Measurements from ENCODE around the gene PROC. TPM values are rescaled to one million over a fixed set of nuclear protein-coding genes. Genes with fewer than 3 reads are reported as not detected.

PROC gene
- total RNA-seq, 1 experiment from 2014 or later = 6.4 TPM

DNA sequence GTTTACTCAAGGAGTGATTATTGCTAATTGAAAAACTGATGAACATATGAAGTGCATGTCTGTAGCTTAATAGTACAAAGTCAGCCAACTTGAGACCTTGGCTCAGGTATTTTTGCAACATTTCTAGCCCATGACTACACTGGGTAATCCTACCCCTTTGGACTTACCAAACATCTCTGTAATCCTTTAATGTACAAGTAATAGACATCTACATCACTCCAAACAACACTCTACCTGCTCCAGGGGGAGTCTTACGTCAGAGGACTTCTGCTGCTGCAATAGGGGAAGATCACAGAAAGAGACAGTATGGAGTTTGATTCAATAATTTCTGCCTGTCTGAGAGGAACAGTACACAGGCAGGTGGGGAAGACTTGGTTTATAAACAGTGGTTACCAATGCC lies 54.0 kb downstream of the PROC start:
- TF ChIP-seq, protein P1, sequence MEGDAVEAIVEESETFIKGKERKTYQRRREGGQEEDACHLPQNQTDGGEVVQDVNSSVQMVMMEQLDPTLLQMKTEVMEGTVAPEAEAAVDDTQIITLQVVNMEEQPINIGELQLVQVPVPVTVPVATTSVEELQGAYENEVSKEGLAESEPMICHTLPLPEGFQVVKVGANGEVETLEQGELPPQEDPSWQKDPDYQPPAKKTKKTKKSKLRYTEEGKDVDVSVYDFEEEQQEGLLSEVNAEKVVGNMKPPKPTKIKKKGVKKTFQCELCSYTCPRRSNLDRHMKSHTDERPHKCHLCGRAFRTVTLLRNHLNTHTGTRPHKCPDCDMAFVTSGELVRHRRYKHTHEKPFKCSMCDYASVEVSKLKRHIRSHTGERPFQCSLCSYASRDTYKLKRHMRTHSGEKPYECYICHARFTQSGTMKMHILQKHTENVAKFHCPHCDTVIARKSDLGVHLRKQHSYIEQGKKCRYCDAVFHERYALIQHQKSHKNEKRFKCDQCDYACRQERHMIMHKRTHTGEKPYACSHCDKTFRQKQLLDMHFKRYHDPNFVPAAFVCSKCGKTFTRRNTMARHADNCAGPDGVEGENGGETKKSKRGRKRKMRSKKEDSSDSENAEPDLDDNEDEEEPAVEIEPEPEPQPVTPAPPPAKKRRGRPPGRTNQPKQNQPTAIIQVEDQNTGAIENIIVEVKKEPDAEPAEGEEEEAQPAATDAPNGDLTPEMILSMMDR (IDR thresholded peaks at IDR 0.05; ENCODE audit: insufficient read depth in 1 of 2, low read depth in 1 of 2, low read length in 1 of 2, severe bottlenecking in 1 of 2, unreplicated experiment in 1 of 2) = no peak
- peaks cover 7% of the 10 kb centered on the region for H3K36me3 Mint-ChIP-seq (ENCODE audit: insufficient read depth, unreplicated experiment)
- no TSS peak for BruUV-seq (replicated peaks)

DNA sequence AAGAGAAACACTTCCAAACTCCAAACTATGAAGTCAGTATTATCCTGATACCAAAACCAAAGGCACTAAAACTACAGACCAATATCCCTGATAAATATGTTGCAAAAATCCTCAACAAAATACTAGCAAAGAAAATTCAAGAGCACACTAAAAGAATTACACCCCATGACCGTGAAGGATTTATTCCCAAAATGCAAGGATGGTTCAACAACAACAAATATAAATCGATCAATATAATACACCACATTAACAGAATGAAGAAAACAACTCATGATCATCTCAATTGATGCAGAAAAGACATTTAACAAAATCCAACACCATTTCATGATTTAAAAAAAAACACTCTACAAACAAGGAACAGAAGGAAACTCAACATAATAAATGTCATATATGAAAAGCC lies 57.6 kb downstream of the PROC start:
- BruUV-seq (replicated peaks) = no TSS peak
- peaks cover 25% of the 10 kb centered on the region for H3K9me3 Mint-ChIP-seq (ENCODE audit: unreplicated experiment)
- no peaks in the 10 kb centered on the region for H3K4me1 Mint-ChIP-seq (ENCODE audit: low read depth, unreplicated experiment)
- Histone ChIP-seq H3K4me1 (peaks cover 11% of the 10 kb centered on the region; the same call in 1 of the 2 replicates), H3K9me3 (peaks cover 2% of the 10 kb centered on the region; the same call in 1 of the 2 replicates), H3K36me3 (ENCODE audit: control insufficient read depth, insufficient read depth, low read length) (0 out of 2 replicates have a peak, but pooled peaks cover 1% of the 10 kb centered on the region), H3K4me3 (ENCODE audit: low read depth, low read length) (no peak overlapping the region), H3K27me3 (replicated peaks; ENCODE audit: control insufficient read depth, insufficient read depth, low read length) (no peaks in the 10 kb centered on the region)
- no peak overlapping the region for H3K4me3 Mint-ChIP-seq (ENCODE audit: unreplicated experiment)
- no peaks in the 10 kb centered on the region for H3K27me3 Mint-ChIP-seq (ENCODE audit: insufficient read depth, unreplicated experiment)
- ChIA-PET CTCF (interaction anchor here (0.6 kb wide), 1 partner anchor 12 kb away, joined by 3 read pairs; no protein-coding TSS in a partner anchor), POLR2A (interaction anchor here (0.6 kb wide), 1 partner anchor 20 kb away, joined by 3 read pairs; no protein-coding TSS in a partner anchor)
- intact Hi-C loops (cut with micrococcal nuclease; ENCODE audit: unreplicated experiment) = no loop called here
- no peak for DNase-seq
- no peak overlapping the region for H3K27ac Mint-ChIP-seq (ENCODE audit: unreplicated experiment)
- TF ChIP-seq, protein P1 (IDR thresholded peaks at IDR 0.05; ENCODE audit: insufficient read depth in 1 of 2, low read depth in 1 of 2, low read length in 1 of 2, severe bottlenecking in 1 of 2, unreplicated experiment in 1 of 2) = no peak
- H3K36me3 Mint-ChIP-seq (ENCODE audit: insufficient read depth, unreplicated experiment) = peaks cover 17% of the 10 kb centered on the region

More for the DNA sequence above, 54.0 kb downstream of the PROC start:
- Mint-ChIP-seq H3K27ac (ENCODE audit: unreplicated experiment) (no peak overlapping the region), H3K4me3 (ENCODE audit: unreplicated experiment) (no peak overlapping the region), H3K4me1 (ENCODE audit: low read depth, unreplicated experiment) (no peaks in the 10 kb centered on the region), H3K9me3 (ENCODE audit: unreplicated experiment) (peaks cover 25% of the 10 kb centered on the region), H3K27me3 (ENCODE audit: insufficient read depth, unreplicated experiment) (no peaks in the 10 kb centered on the region)
- Histone ChIP-seq H3K27me3 (replicated peaks; ENCODE audit: control insufficient read depth, insufficient read depth, low read length) (no peaks in the 10 kb centered on the region), H3K4me1 (peaks cover 11% of the 10 kb centered on the region; the same call in 1 of the 2 replicates), H3K36me3 (ENCODE audit: control insufficient read depth, insufficient read depth, low read length) (no peaks in the 10 kb centered on the region), H3K9me3 (peaks cover 2% of the 10 kb centered on the region; the same call in 1 of the 2 replicates), H3K4me3 (ENCODE audit: low read depth, low read length) (no peak overlapping the region)
- ChIA-PET POLR2A (interaction anchor here (1.2 kb wide), 1 partner anchor 64 kb away, joined by 4 read pairs; no protein-coding TSS in a partner anchor), CTCF (interaction anchor here (0.6 to 1.3 kb wide), 3 partner anchors 57 to 275 kb away, joined by 3 to 5 read pairs (median 3); no protein-coding TSS in a partner anchor)
- no peak for DNase-seq
- intact Hi-C loops (cut with micrococcal nuclease; ENCODE audit: unreplicated experiment) = no loop called here

Small RNA genes within 50 kb of the gene (microRNA-seq; reads per million reads assigned to microRNA genes)
- 1.5 reads per million for gene MIR4783

Other genes starting within 250 kb of the PROC start
- gene CYP27C1, start 198.1 kb upstream of the PROC start, total RNA-seq (2022) = 0.11 TPM in 1 of 2 replicates, not detected in the other
- 50.5 and 52.5 TPM in 2 replicates for gene ERCC3, start 124.3 kb upstream of the PROC start, total RNA-seq (2022)
- gene MAP3K2, start 30.5 kb upstream of the PROC start, total RNA-seq (2022) = 35.0 and 38.7 TPM in 2 replicates
- 56.0 and 63.7 TPM in 2 replicates for gene IWS1, start 108.1 kb downstream of the PROC start, total RNA-seq (2022)
- 0.27 and 0.58 TPM in 2 replicates for gene MYO7B, start 117.3 kb downstream of the PROC start, total RNA-seq (2022)
- not detected in 2 replicates for gene GPR17, start 227.7 kb downstream of the PROC start, total RNA-seq (2022)

All from Caco-2 (cell line).